DOHH2 (cell line): Measurements from ENCODE around the gene NYNRIN.

ENCODE experiments used
- EZH2phosphoT487 ChIP-seq: fragments of 200-600 bp; sonication (generic); IDR thresholded peaks from 2 replicates; pipeline ENCODE4 v1.6.1; 2017; ENCODE audit warnings: borderline replicate concordance, mild to moderate bottlenecking, antibody characterized with exemption, low read length, moderate library complexity, mixed read lengths
- TF ChIP-seq, protein P1 (sequence below): fragments of 200-600 bp; sonication (generic); IDR thresholded peaks from one replicate; pipeline ENCODE4 v1.5.1; 2014; ENCODE audit warnings: antibody characterized with exemption, mild to moderate bottlenecking, low read depth, low read length; ENCODE audit not compliant: poor library complexity, severe bottlenecking

DNA sequence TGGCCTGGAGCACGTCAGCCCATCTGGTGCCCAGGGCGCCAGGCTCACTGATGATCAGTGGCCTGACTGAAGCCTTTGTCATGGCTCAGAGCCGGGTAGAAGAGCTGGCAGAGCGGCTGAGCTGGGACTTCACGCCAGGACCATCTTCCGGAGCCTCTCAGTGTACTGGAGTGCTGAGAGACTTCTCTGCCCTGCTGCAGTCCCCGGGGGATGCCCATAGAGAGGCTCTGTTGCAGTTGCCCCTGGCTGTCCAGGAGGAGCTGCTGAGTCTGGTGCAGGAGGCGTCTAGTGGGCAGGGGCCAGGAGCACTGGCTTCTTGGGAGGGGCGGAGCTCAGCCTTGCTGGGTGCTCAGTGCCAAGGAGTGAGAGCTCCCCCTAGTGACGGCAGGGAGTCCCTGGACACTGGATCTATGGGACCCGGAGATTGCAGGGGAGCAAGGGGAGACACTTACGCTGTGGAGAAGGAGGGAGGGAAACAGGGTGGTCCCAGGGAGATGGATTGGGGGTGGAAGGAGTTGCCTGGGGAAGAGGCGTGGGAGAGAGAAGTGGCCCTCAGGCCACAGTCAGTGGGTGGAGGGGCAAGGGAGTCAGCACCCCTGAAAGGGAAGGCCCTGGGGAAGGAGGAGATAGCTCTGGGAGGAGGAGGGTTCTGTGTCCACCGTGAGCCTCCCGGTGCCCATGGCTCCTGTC is 32.9 kb downstream of the NYNRIN start:
- TF ChIP-seq, protein P1, sequence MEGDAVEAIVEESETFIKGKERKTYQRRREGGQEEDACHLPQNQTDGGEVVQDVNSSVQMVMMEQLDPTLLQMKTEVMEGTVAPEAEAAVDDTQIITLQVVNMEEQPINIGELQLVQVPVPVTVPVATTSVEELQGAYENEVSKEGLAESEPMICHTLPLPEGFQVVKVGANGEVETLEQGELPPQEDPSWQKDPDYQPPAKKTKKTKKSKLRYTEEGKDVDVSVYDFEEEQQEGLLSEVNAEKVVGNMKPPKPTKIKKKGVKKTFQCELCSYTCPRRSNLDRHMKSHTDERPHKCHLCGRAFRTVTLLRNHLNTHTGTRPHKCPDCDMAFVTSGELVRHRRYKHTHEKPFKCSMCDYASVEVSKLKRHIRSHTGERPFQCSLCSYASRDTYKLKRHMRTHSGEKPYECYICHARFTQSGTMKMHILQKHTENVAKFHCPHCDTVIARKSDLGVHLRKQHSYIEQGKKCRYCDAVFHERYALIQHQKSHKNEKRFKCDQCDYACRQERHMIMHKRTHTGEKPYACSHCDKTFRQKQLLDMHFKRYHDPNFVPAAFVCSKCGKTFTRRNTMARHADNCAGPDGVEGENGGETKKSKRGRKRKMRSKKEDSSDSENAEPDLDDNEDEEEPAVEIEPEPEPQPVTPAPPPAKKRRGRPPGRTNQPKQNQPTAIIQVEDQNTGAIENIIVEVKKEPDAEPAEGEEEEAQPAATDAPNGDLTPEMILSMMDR = peak; percentile 98
- TF ChIP-seq EZH2phosphoT487 = no peak
